HG02852 (cell line): ENCODE results near the gene LONRF3.
"Not testable (repeated sequence)": the region's sequence is repeated elsewhere in the genome, so short reads cannot be mapped to it uniquely, and the experiment has no call there.

Source experiments
- ATAC-seq: cut with Tn5 transposase; IDR thresholded peaks from one replicate; pipeline ENCODE4 v1.9.1; 2021; ENCODE audit warnings: mild to moderate bottlenecking, moderate library complexity; ENCODE audit not compliant: unreplicated experiment

LONRF3 gene

GRCh38 chrX:118983513-118983912 lies 9.1 kb downstream of the LONRF3 start:
- no peak for ATAC-seq

GRCh38 chrX:118988911-118989310 lies 14.5 kb downstream of the LONRF3 start:
- no peak for ATAC-seq

- no peak for ATAC-seq
These were observed 15.5 kb downstream of the LONRF3 start for GRCh38 chrX:118989886-118990285.

GRCh38 chrX:118990512-118991227 lies 16.3 kb downstream of the LONRF3 start:
- ATAC-seq: no peak

- ATAC-seq: not testable (repeated sequence)
These were observed 18.2 kb downstream of the LONRF3 start for GRCh38 chrX:118992441-118993121.

GRCh38 chrX:119003462-119003861 lies 29.0 kb downstream of the LONRF3 start:
- ATAC-seq: no peak

GRCh38 chrX:119004920-119005524 lies 30.6 kb downstream of the LONRF3 start:
- peak; percentile 94 for ATAC-seq

GRCh38 chrX:119007189-119007770 lies 32.9 kb downstream of the LONRF3 start:
- ATAC-seq: no peak

- ATAC-seq: no peak
These were observed 33.8 kb downstream of the LONRF3 start for GRCh38 chrX:119008110-119008744.

GRCh38 chrX:119009071-119009470 lies 34.7 kb downstream of the LONRF3 start:
- ATAC-seq: no peak

GRCh38 chrX:119010491-119010890 lies 36.1 kb downstream of the LONRF3 start:
- ATAC-seq: no peak

- ATAC-seq: no peak
These were observed 38.7 kb downstream of the LONRF3 start for GRCh38 chrX:119013164-119013563.

GRCh38 chrX:119015407-119016237 lies 41.2 kb downstream of the LONRF3 start:
- ATAC-seq: peak; percentile 96

- ATAC-seq: no peak
These were observed 42.7 kb downstream of the LONRF3 start for GRCh38 chrX:119017077-119017476.

GRCh38 chrX:119025900-119026299 lies 51.5 kb downstream of the LONRF3 start:
- no peak for ATAC-seq

- ATAC-seq: not testable (repeated sequence)
These were observed 51.9 kb downstream of the LONRF3 start for GRCh38 chrX:119026344-119026743.

- ATAC-seq: not testable (repeated sequence)
These were observed 53.7 kb downstream of the LONRF3 start for GRCh38 chrX:119027960-119028732.

GRCh38 chrX:119028733-119029330 lies 54.4 kb downstream of the LONRF3 start:
- ATAC-seq: no peak

GRCh38 chrX:119029656-119030055 lies 55.2 kb downstream of the LONRF3 start:
- ATAC-seq: not testable (repeated sequence)
